ENCODE results near the gene CDT1.

DNA sequence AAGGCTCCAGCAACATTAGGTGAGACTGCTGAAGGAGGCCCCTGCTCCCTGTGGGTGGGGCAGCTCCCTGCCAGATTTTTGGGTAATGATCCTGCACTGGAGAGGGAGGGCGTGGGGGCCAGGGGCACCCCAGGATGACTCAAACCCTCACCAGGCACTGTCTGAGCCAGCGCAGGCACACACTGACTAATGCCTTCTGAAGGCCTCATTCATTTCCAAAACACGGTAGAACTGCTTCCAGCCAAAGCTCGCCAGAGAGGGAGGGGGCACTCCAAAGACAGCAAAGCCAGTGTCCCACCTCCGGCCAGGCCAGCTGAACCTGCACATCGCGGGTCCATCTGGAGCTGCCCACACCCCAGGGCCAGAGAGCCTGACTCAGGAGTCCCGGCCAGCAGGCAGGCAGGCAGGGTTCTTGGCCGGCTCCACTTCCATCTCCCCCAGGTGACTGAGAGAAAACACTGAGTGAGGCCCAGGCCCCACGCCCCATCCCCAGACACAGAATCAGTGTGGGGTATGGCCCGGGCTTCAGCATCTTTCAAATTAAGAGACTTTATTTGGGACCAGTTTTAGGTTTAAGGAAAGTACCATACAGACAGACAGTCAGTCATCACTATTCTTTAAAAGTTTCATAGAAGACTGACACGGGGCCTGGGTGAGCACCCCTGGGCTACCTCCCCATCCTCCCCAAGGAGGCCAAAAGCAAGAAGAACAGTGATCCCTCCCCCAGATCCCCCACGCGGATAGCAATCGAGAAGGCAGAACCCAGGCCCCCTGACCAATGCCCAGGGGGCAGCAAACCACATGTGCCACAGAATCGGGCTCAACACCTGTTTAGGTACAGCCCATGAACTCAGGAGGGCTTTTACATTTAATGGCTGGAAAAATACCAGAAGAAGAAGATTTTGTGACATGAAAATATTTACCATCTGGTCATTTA, 20.9 kb upstream of the CDT1 start:
- TF ChIP-seq, protein P1, sequence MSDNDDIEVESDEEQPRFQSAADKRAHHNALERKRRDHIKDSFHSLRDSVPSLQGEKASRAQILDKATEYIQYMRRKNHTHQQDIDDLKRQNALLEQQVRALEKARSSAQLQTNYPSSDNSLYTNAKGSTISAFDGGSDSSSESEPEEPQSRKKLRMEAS (IDR thresholded peaks at IDR 0.05; ENCODE audit: low read depth, low read length) = no peak
- TF ChIP-seq, protein P2, sequence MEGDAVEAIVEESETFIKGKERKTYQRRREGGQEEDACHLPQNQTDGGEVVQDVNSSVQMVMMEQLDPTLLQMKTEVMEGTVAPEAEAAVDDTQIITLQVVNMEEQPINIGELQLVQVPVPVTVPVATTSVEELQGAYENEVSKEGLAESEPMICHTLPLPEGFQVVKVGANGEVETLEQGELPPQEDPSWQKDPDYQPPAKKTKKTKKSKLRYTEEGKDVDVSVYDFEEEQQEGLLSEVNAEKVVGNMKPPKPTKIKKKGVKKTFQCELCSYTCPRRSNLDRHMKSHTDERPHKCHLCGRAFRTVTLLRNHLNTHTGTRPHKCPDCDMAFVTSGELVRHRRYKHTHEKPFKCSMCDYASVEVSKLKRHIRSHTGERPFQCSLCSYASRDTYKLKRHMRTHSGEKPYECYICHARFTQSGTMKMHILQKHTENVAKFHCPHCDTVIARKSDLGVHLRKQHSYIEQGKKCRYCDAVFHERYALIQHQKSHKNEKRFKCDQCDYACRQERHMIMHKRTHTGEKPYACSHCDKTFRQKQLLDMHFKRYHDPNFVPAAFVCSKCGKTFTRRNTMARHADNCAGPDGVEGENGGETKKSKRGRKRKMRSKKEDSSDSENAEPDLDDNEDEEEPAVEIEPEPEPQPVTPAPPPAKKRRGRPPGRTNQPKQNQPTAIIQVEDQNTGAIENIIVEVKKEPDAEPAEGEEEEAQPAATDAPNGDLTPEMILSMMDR (IDR thresholded peaks at IDR 0.05; ENCODE audit: low read depth, low read length) = no peak
